Measurements from ENCODE around the gene ADAMTS17. TPM values are rescaled to one million over a fixed set of nuclear protein-coding genes. Genes with fewer than 3 reads are reported as not detected.

Gene ADAMTS17
- total and polyA plus RNA-seq, 2 experiments from 2014 or later = 0.69 to 3.3 TPM

DNA sequence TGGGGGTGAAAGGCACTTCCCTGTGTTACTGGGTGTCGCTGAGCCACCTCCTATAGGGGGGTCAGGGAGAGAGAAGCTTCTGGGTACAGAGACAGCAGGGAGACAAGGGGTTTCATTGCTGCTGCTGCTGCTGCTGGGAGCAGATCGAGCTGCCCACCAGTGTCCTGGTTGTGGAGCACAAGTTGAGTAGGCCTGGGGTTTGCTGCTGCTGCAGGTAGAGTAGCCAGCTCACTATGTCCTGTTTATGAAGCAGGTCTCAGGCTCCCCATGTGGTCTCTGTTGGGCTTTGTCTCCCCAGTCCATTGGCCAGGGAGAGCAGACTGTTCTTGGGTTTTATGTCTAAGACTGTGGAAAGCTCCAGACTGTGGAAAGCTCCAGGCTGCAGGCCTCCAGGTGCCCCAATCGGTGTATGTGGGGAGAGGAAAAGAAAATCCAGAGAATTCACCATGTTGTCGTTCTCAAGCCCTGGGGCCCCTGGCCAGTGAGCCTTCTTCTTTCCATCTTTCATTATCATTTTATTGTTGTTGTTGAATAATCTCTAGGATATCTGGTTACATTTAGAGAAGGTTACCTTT lies 157.8 kb downstream of the ADAMTS17 start:
- Histone ChIP-seq H3K4me1 (ENCODE audit: low read depth) (no peaks in the 10 kb centered on the region), H3K9me3 (ENCODE audit: low read depth) (no peaks in the 10 kb centered on the region), H3K4me3 (no peak overlapping the region), H3K36me3 (no peaks in the 10 kb centered on the region), H3K27me3 (peaks cover 3% of the 10 kb centered on the region), H3K27ac (no peak overlapping the region)
- no peak for DNase-seq (ENCODE audit: low read depth in 1 of 2, low spot score in 1 of 2)
- TF ChIP-seq, protein P1, sequence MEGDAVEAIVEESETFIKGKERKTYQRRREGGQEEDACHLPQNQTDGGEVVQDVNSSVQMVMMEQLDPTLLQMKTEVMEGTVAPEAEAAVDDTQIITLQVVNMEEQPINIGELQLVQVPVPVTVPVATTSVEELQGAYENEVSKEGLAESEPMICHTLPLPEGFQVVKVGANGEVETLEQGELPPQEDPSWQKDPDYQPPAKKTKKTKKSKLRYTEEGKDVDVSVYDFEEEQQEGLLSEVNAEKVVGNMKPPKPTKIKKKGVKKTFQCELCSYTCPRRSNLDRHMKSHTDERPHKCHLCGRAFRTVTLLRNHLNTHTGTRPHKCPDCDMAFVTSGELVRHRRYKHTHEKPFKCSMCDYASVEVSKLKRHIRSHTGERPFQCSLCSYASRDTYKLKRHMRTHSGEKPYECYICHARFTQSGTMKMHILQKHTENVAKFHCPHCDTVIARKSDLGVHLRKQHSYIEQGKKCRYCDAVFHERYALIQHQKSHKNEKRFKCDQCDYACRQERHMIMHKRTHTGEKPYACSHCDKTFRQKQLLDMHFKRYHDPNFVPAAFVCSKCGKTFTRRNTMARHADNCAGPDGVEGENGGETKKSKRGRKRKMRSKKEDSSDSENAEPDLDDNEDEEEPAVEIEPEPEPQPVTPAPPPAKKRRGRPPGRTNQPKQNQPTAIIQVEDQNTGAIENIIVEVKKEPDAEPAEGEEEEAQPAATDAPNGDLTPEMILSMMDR (IDR thresholded peaks at IDR 0.05; ENCODE audit: low read depth, low read length) = no peak

DNA sequence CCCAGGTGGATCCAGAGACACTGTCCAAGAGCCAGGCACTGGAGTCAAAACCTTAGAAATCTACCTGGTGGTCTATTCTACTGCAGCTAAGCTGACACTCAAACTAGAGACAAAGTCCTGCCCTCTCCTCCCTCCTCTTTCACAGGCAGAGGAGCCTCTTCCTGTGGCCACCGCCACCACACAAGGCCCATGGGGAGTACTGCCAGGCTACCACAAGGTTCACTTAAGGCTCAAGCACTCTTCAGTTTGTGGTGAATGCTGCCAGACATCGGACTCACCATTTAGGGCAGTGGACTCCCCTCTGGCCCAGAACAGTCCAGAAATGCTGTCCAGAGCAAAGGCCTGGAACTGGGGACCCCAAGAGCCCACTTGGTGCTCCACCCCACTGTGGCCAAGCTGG lies 160.9 kb downstream of the ADAMTS17 start:
- Histone ChIP-seq H3K27me3 (peaks cover 3% of the 10 kb centered on the region), H3K27ac (no peak overlapping the region), H3K9me3 (ENCODE audit: low read depth) (no peaks in the 10 kb centered on the region), H3K4me3 (no peak overlapping the region), H3K36me3 (no peaks in the 10 kb centered on the region), H3K4me1 (ENCODE audit: low read depth) (no peaks in the 10 kb centered on the region)
- no peak for DNase-seq (ENCODE audit: low read depth in 1 of 2, low spot score in 1 of 2)
- TF ChIP-seq, protein P1 (IDR thresholded peaks at IDR 0.05; ENCODE audit: low read depth, low read length) = no peak

DNA sequence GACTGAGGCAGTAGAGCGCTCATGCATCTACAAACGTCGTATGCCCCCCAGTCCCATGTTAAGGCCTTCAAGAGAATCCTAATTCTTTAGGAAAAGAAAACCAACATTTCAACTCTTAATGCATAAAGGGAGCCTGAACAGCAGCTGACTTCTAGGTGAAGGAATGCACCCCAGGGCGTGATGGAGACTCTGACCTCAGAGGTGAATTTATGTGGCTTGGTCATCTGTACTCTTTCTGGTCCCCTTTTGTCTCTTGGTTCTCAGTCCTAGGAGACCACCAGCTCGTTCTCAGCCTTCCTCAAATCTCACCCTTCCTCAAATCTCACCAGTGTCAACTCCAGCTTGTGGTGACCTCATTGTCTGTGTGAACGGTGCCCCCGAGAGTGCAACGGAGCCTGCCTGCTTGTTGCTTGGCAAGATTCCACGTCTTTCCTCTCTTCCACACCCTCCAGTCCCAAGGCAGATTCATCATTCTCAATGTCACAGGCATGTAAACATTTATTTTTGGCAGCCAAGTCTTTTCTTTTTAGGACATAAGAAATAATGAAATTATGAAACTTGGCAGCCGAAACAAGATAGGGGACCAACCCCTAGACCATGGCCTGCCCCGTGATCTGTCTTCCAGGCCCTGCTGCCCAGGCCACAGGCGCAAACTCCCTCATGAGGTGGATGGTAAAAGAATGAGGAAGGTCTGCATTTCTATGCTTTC lies 166.2 kb downstream of the ADAMTS17 start:
- H3K27ac ChIP-seq = no peak overlapping the region
- no peaks in the 10 kb centered on the region for H3K9me3 ChIP-seq (ENCODE audit: low read depth)
- no peaks in the 10 kb centered on the region for H3K27me3 ChIP-seq
- DNase-seq (ENCODE audit: low read depth in 1 of 2, low spot score in 1 of 2) = no peak
- no peak overlapping the region for H3K4me3 ChIP-seq
- H3K36me3 ChIP-seq = no peaks in the 10 kb centered on the region
- no peaks in the 10 kb centered on the region for H3K4me1 ChIP-seq (ENCODE audit: low read depth)
- TF ChIP-seq, protein P1 (IDR thresholded peaks at IDR 0.05; ENCODE audit: low read depth, low read length) = no peak

DNA sequence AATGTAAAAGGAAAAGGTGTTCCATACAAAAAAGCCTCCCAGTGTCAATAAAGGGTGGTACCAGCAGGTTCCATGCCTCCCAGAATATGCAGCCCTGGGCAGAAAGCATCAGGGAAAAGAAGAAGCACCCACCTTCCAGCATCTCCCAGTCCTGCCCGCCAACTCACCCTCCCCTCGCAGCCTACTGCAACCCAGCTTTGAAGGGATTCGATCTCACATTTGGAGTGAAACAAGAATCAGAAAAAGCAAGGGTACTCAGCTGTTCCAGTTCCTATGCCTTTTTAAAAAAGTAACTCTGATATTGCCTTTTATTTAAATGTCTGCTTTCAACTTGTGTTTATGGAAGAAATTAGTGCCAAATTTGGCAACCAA lies 166.9 kb downstream of the ADAMTS17 start:
- DNase-seq (ENCODE audit: low read depth in 1 of 2, low spot score in 1 of 2) = no peak
- Histone ChIP-seq H3K9me3 (ENCODE audit: low read depth) (no peaks in the 10 kb centered on the region), H3K36me3 (no peaks in the 10 kb centered on the region), H3K27me3 (no peaks in the 10 kb centered on the region), H3K4me1 (ENCODE audit: low read depth) (no peaks in the 10 kb centered on the region), H3K27ac (no peak overlapping the region), H3K4me3 (no peak overlapping the region)
- TF ChIP-seq, protein P1 (IDR thresholded peaks at IDR 0.05; ENCODE audit: low read depth, low read length) = no peak

DNA sequence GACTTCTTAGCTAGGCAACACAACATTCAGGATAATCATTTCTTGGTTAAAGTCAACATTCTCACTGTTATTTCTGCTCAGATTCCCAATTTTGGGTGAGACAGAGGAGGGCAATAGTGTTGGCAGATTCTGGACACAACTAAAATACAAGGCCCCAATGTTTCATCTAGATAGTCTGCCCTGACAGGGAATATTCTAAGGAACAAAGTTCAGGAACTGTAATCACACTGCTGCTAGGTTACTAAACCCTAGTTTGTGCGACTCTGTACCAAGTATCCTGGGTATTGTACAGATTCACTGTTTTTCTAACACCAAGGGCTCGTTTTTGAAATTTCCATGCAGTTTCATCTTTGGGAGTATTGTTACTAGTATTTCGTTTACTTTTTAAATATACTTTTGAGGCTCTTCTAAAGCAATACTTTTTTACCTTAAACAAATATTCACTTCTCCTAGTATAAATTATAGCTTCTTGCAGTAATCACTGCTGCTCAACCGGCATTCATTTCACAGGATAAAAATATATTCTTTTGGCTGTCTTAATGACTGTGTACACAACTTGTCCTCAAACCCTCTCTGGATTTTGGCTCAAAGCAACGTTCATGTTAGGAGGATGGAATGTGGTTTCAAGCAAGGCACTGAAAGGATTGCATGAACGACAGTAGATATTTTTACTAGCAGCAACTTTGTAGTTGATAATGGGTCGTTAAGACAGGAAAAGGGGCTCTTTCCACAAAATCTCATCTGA lies 167.4 kb downstream of the ADAMTS17 start:
- no peaks in the 10 kb centered on the region for H3K27me3 ChIP-seq
- no peak overlapping the region for H3K27ac ChIP-seq
- DNase-seq (ENCODE audit: low read depth in 1 of 2, low spot score in 1 of 2) = no peak
- H3K4me3 ChIP-seq = no peak overlapping the region
- H3K36me3 ChIP-seq = no peaks in the 10 kb centered on the region
- no peaks in the 10 kb centered on the region for H3K4me1 ChIP-seq (ENCODE audit: low read depth)
- TF ChIP-seq, protein P1 (IDR thresholded peaks at IDR 0.05; ENCODE audit: low read depth, low read length) = no peak
- H3K9me3 ChIP-seq (ENCODE audit: low read depth) = no peaks in the 10 kb centered on the region
